ENCODE data around the gene ZNF326.

The ZNF326 gene

DNA sequence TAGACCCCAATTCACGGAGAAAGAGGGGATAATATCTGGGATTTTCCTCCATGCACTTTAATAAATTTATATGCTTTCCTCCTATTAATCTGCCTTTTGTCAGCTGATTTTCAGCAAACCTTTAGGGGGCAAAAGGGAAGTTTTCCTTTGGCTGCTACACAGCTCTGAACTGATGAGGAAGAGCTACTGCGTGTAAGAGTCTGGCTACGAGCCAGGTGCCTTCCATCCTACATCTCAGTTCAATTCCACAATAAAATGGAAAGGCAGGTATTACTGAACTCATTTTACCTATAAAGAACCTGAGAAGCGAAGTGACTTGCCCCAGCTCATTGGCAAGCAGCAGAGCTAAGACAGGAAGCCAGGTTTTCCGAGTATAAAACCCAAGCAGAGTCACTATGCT, 28.3 kb upstream of the ZNF326 start:
- DNase-seq (ENCODE audit: low read depth), result no peak
- TF ChIP-seq, protein P1, sequence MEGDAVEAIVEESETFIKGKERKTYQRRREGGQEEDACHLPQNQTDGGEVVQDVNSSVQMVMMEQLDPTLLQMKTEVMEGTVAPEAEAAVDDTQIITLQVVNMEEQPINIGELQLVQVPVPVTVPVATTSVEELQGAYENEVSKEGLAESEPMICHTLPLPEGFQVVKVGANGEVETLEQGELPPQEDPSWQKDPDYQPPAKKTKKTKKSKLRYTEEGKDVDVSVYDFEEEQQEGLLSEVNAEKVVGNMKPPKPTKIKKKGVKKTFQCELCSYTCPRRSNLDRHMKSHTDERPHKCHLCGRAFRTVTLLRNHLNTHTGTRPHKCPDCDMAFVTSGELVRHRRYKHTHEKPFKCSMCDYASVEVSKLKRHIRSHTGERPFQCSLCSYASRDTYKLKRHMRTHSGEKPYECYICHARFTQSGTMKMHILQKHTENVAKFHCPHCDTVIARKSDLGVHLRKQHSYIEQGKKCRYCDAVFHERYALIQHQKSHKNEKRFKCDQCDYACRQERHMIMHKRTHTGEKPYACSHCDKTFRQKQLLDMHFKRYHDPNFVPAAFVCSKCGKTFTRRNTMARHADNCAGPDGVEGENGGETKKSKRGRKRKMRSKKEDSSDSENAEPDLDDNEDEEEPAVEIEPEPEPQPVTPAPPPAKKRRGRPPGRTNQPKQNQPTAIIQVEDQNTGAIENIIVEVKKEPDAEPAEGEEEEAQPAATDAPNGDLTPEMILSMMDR (IDR thresholded peaks at IDR 0.05; ENCODE audit: control insufficient read depth, extremely low read depth, insufficient read depth), result no peak
- H3K4me3 ChIP-seq (ENCODE audit: low read depth, low read length), result no peak overlapping the region

DNA sequence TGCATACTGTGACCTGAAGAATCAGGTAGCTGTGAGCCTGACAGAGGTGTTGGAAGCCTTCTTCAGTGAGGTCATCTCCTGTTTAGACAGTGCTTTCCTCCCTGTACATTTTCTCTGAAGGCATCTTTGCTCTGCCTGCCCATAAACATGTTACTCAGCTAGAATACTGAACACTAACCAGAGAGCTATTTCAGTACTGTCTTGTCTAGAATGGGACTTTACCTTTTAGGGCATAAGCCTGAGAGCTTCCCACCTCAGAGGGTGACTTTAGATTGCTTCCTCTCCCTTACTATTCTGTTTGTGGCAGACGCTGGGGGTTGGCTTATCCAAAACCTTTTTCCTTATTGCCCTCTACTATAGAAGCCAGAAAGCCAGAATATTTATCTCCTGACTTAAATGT, 23.3 kb upstream of the ZNF326 start:
- H3K4me3 ChIP-seq (ENCODE audit: low read depth, low read length), result no peak overlapping the region
- TF ChIP-seq, protein P1 (IDR thresholded peaks at IDR 0.05; ENCODE audit: control insufficient read depth, extremely low read depth, insufficient read depth), result no peak
- no peak for DNase-seq (ENCODE audit: low read depth)

DNA sequence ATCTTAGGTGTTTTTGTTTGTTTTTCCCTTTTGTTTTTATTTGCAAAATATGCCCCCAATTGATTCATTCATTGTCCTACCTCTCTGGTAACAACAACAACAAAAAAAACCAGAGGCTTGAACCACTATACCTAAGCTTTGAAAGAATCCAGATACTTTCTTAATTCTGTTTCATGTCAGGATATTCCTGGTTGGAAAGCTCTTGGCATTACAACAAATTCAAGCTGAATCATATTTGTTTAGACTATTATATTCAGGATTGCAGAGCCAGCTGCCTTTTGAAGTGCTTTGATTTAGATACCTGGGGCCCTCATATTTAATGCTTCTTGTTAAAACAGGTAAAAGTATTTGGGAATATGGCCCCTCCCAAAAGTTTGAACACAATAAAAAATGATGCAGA, 22.9 kb upstream of the ZNF326 start:
- DNase-seq (ENCODE audit: low read depth), result no peak
- TF ChIP-seq, protein P1 (IDR thresholded peaks at IDR 0.05; ENCODE audit: control insufficient read depth, extremely low read depth, insufficient read depth), result no peak
- no peak overlapping the region for H3K4me3 ChIP-seq (ENCODE audit: low read depth, low read length)

DNA sequence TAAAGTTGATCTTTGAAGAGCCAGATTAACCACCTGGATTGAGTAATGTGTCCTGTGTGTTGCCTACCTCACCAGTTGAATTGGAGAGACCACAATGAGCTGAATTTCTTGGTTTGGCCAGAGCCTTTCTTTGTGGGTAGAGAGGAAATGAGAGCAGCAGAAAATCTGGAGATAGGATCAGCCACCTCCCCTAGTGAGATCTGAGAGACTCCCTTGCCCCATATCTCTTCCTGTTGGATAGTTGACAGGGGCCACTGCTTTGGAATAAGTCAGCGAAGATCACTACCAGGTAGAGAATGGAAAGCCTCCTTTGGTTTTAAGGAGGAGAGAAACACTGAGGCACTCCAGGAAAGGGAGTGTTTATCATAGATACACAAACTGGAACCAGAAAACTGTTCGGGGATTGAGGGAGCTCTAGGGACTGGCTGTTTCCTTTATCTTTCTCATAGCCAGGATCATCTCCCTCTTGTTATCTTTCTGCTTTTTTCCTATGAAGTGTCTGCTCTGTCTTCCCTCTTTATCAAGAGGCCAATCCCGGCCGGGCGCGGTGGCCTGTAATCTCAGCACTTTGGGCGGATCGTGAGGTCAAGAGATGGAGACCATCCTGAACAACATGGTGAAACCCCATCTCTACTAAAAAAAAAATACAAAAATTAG, 21.3 kb upstream of the ZNF326 start:
- H3K4me3 ChIP-seq (ENCODE audit: low read depth, low read length), result no peak overlapping the region
- TF ChIP-seq, protein P1 (IDR thresholded peaks at IDR 0.05; ENCODE audit: control insufficient read depth, extremely low read depth, insufficient read depth), result no peak
- DNase-seq (ENCODE audit: low read depth), result no peak

DNA sequence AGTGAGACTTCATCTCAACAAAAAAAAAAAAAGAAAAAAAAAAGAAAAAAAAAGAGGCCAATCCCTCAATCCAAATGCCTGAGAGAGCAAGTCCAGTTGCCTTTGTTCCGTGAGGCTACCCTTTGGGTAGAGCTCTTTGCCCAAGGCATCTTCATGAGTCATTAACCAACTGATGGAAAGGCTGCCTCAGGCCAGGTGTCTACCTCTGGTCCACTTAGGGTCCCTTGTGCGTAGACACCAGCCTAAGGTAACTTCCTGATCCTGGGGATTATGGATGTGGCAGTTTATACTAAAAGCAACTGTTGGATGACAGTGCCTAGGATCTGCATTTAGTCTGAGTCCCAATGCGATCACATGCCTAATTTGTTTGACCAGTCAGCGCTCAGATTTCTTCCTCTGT, 20.7 kb upstream of the ZNF326 start:
- H3K4me3 ChIP-seq (ENCODE audit: low read depth, low read length), result no peak overlapping the region
- no peak for DNase-seq (ENCODE audit: low read depth)
- TF ChIP-seq, protein P1 (IDR thresholded peaks at IDR 0.05; ENCODE audit: control insufficient read depth, extremely low read depth, insufficient read depth), result no peak

DNA sequence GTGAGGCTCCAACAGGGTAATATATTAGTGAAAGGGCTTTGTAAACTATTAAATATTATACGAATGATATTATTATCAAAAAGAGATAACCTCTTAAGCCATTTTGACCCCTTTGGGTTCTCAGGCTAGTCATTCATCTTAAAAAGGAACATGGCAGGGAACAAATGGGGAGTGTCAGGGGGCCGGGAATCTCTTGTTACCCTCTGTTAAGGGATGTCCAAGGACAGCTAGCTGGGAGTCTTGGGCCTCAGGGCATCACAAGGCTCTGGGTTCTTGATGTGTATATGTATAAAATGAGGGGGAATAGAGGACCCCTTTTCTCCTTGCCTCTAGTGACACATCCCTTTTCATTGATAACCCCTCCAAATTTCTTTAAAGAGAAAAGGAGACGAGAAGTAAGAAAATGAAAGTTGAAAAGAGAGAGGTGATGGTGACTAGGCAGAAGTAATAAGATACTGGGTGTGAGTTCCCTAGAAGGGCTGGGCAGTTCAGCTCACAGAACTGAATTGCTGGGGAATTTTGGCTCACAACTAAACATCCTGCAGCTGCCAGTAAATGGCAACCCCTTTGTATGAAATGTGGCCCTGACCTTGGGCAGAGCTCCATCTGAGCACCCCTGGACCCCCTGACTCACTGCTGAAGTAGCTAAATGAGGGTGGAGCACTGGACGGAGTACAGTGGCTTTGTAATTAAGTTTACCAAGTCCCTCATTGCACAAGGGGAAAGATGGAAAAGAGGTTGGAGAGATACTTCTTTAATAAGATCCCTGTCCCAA, 20.0 kb upstream of the ZNF326 start:
- DNase-seq (ENCODE audit: low read depth), result no peak
- no peak overlapping the region for H3K4me3 ChIP-seq (ENCODE audit: low read depth, low read length)
- TF ChIP-seq, protein P1 (IDR thresholded peaks at IDR 0.05; ENCODE audit: control insufficient read depth, extremely low read depth, insufficient read depth), result no peak

Data from LNCaP clone FGC (cell line).